Measurements from ENCODE around the gene SYN1. TPM values are rescaled to one million over a fixed set of nuclear protein-coding genes. Genes with fewer than 3 reads are reported as not detected.
"Not testable (repeated sequence)": the region's sequence is repeated elsewhere in the genome, so short reads cannot be mapped to it uniquely, and the experiment has no call there.

SYN1 gene
- total RNA-seq, 4 donors from 2014 or later, result 0.27 TPM; not detected in 2

- no peak overlapping the region for H3K4me3 ChIP-seq
- no peak for TF ChIP-seq POLR2A (IDR thresholded peaks at IDR 0.05)
- TF ChIP-seq POLR2AphosphoS5 (IDR thresholded peaks at IDR 0.05), result no peak
- no peak for TF ChIP-seq EP300 (IDR thresholded peaks at IDR 0.05)
- TF ChIP-seq, protein P1, sequence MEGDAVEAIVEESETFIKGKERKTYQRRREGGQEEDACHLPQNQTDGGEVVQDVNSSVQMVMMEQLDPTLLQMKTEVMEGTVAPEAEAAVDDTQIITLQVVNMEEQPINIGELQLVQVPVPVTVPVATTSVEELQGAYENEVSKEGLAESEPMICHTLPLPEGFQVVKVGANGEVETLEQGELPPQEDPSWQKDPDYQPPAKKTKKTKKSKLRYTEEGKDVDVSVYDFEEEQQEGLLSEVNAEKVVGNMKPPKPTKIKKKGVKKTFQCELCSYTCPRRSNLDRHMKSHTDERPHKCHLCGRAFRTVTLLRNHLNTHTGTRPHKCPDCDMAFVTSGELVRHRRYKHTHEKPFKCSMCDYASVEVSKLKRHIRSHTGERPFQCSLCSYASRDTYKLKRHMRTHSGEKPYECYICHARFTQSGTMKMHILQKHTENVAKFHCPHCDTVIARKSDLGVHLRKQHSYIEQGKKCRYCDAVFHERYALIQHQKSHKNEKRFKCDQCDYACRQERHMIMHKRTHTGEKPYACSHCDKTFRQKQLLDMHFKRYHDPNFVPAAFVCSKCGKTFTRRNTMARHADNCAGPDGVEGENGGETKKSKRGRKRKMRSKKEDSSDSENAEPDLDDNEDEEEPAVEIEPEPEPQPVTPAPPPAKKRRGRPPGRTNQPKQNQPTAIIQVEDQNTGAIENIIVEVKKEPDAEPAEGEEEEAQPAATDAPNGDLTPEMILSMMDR (IDR thresholded peaks at IDR 0.05), result no peak
- 37 to 53% methylated on average over 2 to 3 of the region's 9 CpGs for WGBS, 2 donors (ENCODE audit: low coverage in 1 of 2)
- H3K9me3 ChIP-seq, result no peaks in the 10 kb centered on the region
- no peaks in the 10 kb centered on the region for H3K4me1 ChIP-seq
- no peaks in the 10 kb centered on the region for H3K36me3 ChIP-seq
- ATAC-seq, result no peak
- H3K27ac ChIP-seq, result no peak overlapping the region
- H3K27me3 ChIP-seq, result no peaks in the 10 kb centered on the region
Measured at GRCh38 chrX:47608130-47608810, 11.4 kb downstream of the SYN1 start.

- Histone ChIP-seq H3K27me3 (no peaks in the 10 kb centered on the region), H3K4me1 (no peaks in the 10 kb centered on the region), H3K9me3 (no peaks in the 10 kb centered on the region), H3K36me3 (no peaks in the 10 kb centered on the region), H3K27ac (no peak overlapping the region), H3K4me3 (no peak overlapping the region)
- no peak for TF ChIP-seq EP300 (IDR thresholded peaks at IDR 0.05)
- TF ChIP-seq, protein P1 (IDR thresholded peaks at IDR 0.05), result no peak
- no peak for TF ChIP-seq POLR2AphosphoS5 (IDR thresholded peaks at IDR 0.05)
- TF ChIP-seq POLR2A (IDR thresholded peaks at IDR 0.05), result no peak
- no peak for ATAC-seq
Measured at GRCh38 chrX:47607091-47607490, 12.6 kb downstream of the SYN1 start.

DNA sequence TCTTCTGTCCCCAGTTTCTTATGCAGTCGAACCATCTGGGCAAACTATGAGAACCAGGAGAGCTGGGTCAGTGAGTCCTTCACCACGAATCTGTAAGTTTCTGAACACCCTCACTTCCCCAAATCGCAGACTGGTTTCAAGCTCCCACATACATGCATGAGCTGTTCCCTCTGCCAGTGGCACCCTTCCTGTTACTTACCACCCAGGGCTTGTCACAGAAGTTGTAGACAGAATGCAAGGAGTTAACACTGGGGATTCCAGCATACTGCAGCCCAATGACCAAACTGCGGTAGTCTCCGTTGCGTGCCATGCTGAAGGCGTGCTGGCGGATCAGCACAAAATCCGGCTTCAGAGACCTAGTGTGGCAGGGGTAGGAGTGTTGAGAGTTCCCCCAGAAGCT, 14.6 kb downstream of the SYN1 start:
- H3K27ac ChIP-seq, result no peak overlapping the region
- 57% methylated on average over 3 of the region's 9 CpGs; no CpG with 5 or more reads in 1 of the 2 donors for WGBS, 2 donors (ENCODE audit: low coverage in 1 of 2)
- ATAC-seq, result no peak
- no peaks in the 10 kb centered on the region for H3K4me1 ChIP-seq
- H3K9me3 ChIP-seq, result no peaks in the 10 kb centered on the region
- H3K27me3 ChIP-seq, result no peaks in the 10 kb centered on the region
- TF ChIP-seq POLR2A (IDR thresholded peaks at IDR 0.05) (no peak), EP300 (IDR thresholded peaks at IDR 0.05) (no peak), POLR2AphosphoS5 (IDR thresholded peaks at IDR 0.05) (no peak)
- TF ChIP-seq, protein P1 (IDR thresholded peaks at IDR 0.05), result no peak
- H3K4me3 ChIP-seq, result no peak overlapping the region
- no peaks in the 10 kb centered on the region for H3K36me3 ChIP-seq

- H3K9me3 ChIP-seq, ATAC-seq, H3K4me1 ChIP-seq, H3K36me3 ChIP-seq, H3K27me3 ChIP-seq, H3K27ac ChIP-seq, H3K4me3 ChIP-seq: not testable (repeated sequence)
- 91 to 94% methylated on average over 4 of the region's 4 CpGs for WGBS, 2 donors (ENCODE audit: low coverage in 1 of 2)
Measured at GRCh38 chrX:47603125-47603524, 16.5 kb downstream of the SYN1 start.

DNA sequence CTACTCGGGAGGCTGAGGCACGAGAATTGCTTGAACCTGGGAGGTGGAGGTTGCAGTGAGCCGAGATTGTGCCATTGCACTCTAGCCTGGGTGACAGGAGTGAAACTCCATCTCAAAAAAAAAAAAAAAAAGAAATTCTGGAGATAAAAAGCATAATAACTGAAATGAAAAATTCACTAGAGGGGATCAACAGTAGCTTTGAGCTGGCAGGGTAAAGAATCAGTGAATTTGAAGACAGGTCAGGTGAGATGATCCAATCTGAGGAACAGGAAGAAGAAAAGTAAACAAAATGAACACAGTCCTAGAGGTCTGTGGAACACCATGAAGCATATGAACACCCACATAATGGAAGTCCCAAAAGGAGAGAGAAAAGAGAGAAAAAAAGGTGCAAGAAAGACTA, 22.4 kb downstream of the SYN1 start:
- no peak for ATAC-seq
- Histone ChIP-seq H3K4me3 (no peak overlapping the region), H3K36me3 (no peaks in the 10 kb centered on the region), H3K9me3 (no peaks in the 10 kb centered on the region), H3K4me1 (no peaks in the 10 kb centered on the region), H3K27me3 (no peaks in the 10 kb centered on the region), H3K27ac (no peak overlapping the region)
- TF ChIP-seq, protein P1 (IDR thresholded peaks at IDR 0.05), result no peak
- no peak for TF ChIP-seq POLR2A (IDR thresholded peaks at IDR 0.05)
- 100% methylated on average over 1 of the region's 3 CpGs; no CpG with 5 or more reads in 1 of the 2 donors for WGBS, 2 donors (ENCODE audit: low coverage in 1 of 2)
